RWPE1 (cell line): ENCODE measurements around the gene BEND5.

Experiments used
- CTCF ChIA-PET: fragments of 350-600 bp; sonication (Branson Sonifier 250); formaldehyde crosslinking; extraction: SDS; loops from one replicate; lab custom pipeline; 2021; lab: Yijun Ruan, JAX
- POLR2A ChIA-PET: fragments of 400-600 bp; formaldehyde crosslinking; extraction: SDS; loops from one replicate; lab custom pipeline; 2020; ENCODE audit warnings: antibody characterized with exemption; ENCODE audit not compliant: low non-redundant PET; lab: Yijun Ruan, JAX
- DNase-seq: peaks from one replicate; pipeline ENCODE4 v3.0.0; 2012; ENCODE audit warnings: low spot score
- H3K27ac ChIP-seq: fragments of 450-650 bp; 2 replicates; pipeline ENCODE4 v1.5.1; 2017
- TF ChIP-seq, protein P1 (sequence below): fragments of 450-650 bp; conservative IDR thresholded peaks from 2 replicates; pipeline ENCODE4 v1.5.1; 2017; ENCODE audit warnings: low read depth, mild to moderate bottlenecking

Gene BEND5

DNA sequence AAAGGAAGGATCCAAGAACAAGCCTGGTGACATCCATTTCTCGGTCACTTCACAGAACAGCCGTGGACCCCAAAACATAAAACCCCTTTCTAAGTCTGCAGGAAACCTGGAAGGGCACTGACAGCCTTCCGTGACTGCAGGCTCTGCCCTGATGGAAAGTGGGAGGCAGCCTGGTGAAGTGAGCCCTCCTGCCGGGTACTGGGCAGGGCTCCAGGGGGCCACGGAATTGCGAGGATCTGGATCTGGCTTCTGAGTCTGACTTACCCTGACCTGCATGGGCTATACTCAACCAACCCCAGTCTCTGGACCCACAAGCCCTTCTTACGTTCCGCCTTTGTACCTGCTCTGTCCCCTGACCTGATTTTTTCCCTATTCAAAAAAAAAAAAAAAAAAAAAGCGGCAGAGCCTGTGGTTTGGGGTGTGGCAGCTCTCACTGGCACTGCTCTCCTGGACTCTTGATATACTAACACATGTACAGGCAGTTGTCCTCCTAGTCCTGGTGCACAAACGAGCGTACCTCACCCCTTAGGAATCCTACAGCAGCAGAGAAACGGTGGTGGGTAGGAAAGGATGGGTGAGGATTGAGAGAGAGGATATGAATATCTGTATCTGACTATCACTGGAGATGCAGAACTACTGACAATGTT, 82.9 kb downstream of the BEND5 start:
- ChIA-PET CTCF (interaction anchor here (0.6 kb wide), 2 partner anchors 13 to 16 kb away, joined by 3 read pairs; no protein-coding TSS in a partner anchor), POLR2A (no interaction called here)
- no peak overlapping the region for H3K27ac ChIP-seq
- DNase-seq, result no peak
- TF ChIP-seq, protein P1, sequence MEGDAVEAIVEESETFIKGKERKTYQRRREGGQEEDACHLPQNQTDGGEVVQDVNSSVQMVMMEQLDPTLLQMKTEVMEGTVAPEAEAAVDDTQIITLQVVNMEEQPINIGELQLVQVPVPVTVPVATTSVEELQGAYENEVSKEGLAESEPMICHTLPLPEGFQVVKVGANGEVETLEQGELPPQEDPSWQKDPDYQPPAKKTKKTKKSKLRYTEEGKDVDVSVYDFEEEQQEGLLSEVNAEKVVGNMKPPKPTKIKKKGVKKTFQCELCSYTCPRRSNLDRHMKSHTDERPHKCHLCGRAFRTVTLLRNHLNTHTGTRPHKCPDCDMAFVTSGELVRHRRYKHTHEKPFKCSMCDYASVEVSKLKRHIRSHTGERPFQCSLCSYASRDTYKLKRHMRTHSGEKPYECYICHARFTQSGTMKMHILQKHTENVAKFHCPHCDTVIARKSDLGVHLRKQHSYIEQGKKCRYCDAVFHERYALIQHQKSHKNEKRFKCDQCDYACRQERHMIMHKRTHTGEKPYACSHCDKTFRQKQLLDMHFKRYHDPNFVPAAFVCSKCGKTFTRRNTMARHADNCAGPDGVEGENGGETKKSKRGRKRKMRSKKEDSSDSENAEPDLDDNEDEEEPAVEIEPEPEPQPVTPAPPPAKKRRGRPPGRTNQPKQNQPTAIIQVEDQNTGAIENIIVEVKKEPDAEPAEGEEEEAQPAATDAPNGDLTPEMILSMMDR, result no peak

- H3K27ac ChIP-seq, result no peak overlapping the region
- no peak for DNase-seq
- ChIA-PET POLR2A (no interaction called here), CTCF (interaction anchor here (0.6 to 1.0 kb wide), 2 partner anchors 10 to 15 kb away, joined by 3 read pairs; no protein-coding TSS in a partner anchor)
- TF ChIP-seq, protein P1, result no peak
Observed at GRCh38 chr1:48693180-48693579, 83.5 kb downstream of the BEND5 start.

DNA sequence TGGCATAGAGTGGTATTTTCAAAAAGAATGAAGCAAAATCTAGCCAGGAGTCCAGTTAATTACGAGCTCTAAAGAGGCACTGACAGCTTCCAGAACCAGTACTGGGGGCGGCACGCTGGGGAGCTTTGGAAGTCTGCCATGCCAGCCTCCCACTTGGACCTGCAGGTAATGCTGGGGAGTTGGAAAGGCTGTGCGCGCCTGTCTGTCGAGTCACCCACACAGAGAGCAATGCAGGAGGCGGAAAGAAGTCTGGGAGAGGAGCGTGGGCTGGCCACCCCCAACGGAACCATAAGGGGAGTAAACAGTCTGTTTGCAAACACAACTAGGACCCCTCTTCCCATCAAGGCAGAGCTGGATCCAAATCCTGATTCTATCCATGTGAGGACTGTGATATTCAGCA, 84.5 kb downstream of the BEND5 start:
- no peak overlapping the region for H3K27ac ChIP-seq
- TF ChIP-seq, protein P1, result no peak
- POLR2A ChIA-PET, result no interaction called here
- DNase-seq, result no peak
- CTCF ChIA-PET, result interaction anchor here (0.5 to 1.0 kb wide), 4 partner anchors 9 to 154 kb away, joined by 3 to 6 read pairs (median 3); no protein-coding TSS in a partner anchor

- TF ChIP-seq, protein P1, result no peak
- DNase-seq, result no peak
- H3K27ac ChIP-seq, result no peak overlapping the region
- ChIA-PET POLR2A (no interaction called here), CTCF (no interaction called here)
Observed at GRCh38 chr1:48691429-48692001, 85.2 kb downstream of the BEND5 start.

DNA sequence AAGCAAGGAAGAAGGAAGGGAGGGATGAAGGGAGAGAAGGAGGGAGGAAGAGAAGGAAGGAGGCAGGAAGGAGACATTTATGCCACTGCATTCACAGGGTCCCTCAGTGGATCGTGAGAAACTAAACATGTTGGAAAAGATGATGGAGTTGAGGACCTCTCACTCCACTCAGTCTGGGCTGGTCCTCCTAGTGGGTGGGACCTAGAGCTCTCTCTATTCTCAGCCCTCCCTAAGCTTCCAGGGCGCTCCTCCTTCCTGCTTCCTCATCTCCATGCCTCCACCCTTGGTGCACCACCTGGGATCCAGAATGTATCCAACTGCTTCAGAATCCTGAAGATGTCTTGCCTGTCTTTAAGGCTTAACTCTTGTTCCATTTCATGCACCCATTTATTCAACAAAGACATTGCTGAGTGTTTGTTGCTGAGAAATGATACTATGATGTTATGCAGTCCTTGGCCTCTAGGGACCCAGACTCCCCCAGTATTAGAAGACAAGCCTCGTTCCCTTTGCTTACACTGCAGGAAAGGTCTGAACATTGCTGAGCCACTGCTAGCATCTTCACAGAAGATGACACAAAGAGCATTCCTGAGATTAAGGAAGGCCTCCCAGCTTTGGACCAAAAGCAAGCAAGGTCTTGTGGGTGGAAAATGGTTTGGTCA, 88.5 kb downstream of the BEND5 start:
- H3K27ac ChIP-seq, result no peak overlapping the region
- no peak for DNase-seq
- POLR2A ChIA-PET, result no interaction called here
- CTCF ChIA-PET, result interaction anchor here (0.7 kb wide), 1 partner anchor 612 kb away, joined by 4 read pairs; no protein-coding TSS in a partner anchor
- TF ChIP-seq, protein P1, result no peak

- TF ChIP-seq, protein P1, result no peak
- DNase-seq, result no peak
- CTCF ChIA-PET, result no interaction called here
- POLR2A ChIA-PET, result no interaction called here
- no peak overlapping the region for H3K27ac ChIP-seq
Observed at GRCh38 chr1:48687282-48688045, 89.2 kb downstream of the BEND5 start.
